HEK293 (cell line): ENCODE data around the gene ST6GAL1.
A peak's percentile ranks its signal among the peaks of the same experiment; 100 is the strongest.
"Not testable (repeated sequence)": the region's sequence is repeated elsewhere in the genome, so short reads cannot be mapped to it uniquely, and the experiment has no call there.

Experiments
- BCL11A ChIP-seq: fragments of 450-650 bp; formaldehyde crosslinking; IDR thresholded peaks from 2 replicates; pipeline ENCODE4 v1.5.1; 2016; ENCODE audit warnings: low read depth, missing biosample characterization, missing genetic modification characterization
- CTCF ChIP-seq: fragments of 450-650 bp; formaldehyde crosslinking; IDR thresholded peaks from 2 replicates; pipeline ENCODE4 v1.5.1; 2016; ENCODE audit warnings: missing biosample characterization, missing genetic modification characterization
- EGR2 ChIP-seq: fragments of 450-650 bp; formaldehyde crosslinking; IDR thresholded peaks from 2 replicates; pipeline ENCODE4 v1.5.1; 2016; ENCODE audit warnings: low read depth, missing biosample characterization, missing genetic modification characterization
- MYNN ChIP-seq: fragments of 450-650 bp; formaldehyde crosslinking; IDR thresholded peaks from 2 replicates; pipeline ENCODE4 v1.5.1; 2016; ENCODE audit warnings: missing biosample characterization, missing genetic modification characterization, borderline replicate concordance
- REST ChIP-seq: fragments of 450-650 bp; formaldehyde crosslinking; IDR thresholded peaks from 2 replicates; pipeline ENCODE4 v1.5.1; 2016; ENCODE audit warnings: missing biosample characterization, missing genetic modification characterization
- TCF7L2 ChIP-seq: IDR thresholded peaks from 2 replicates; pipeline ENCODE4 v1.6.1; 2011; ENCODE audit warnings: low read depth, mild to moderate bottlenecking, inconsistent platforms, low read length, moderate library complexity, borderline replicate concordance
- ZFP37 ChIP-seq: fragments of 450-650 bp; formaldehyde crosslinking; IDR thresholded peaks from 2 replicates; pipeline ENCODE4 v1.5.1; 2016; ENCODE audit warnings: missing biosample characterization, missing genetic modification characterization
- ZNF114 ChIP-seq: fragments of 450-650 bp; formaldehyde crosslinking; IDR thresholded peaks from 2 replicates; pipeline ENCODE4 v1.5.0; 2017; ENCODE audit warnings: missing biosample characterization, missing genetic modification characterization
- ZNF121 ChIP-seq: fragments of 450-650 bp; formaldehyde crosslinking; IDR thresholded peaks from 2 replicates; pipeline ENCODE4 v1.5.1; 2016; ENCODE audit warnings: missing biosample characterization, missing genetic modification characterization
- ZNF146 ChIP-seq: fragments of 450-650 bp; formaldehyde crosslinking; IDR thresholded peaks from 2 replicates; pipeline ENCODE4 v1.5.1; 2016; ENCODE audit warnings: missing biosample characterization, missing genetic modification characterization
- ZNF292 ChIP-seq: fragments of 450-650 bp; formaldehyde crosslinking; IDR thresholded peaks from 2 replicates; pipeline ENCODE4 v1.5.1; 2016; ENCODE audit warnings: low read depth, missing biosample characterization, missing genetic modification characterization, borderline replicate concordance
- ZNF571 ChIP-seq: fragments of 450-650 bp; formaldehyde crosslinking; IDR thresholded peaks from 2 replicates; pipeline ENCODE4 v1.5.0; 2017; ENCODE audit warnings: missing biosample characterization, missing genetic modification characterization
- ZSCAN23 ChIP-seq: fragments of 450-650 bp; formaldehyde crosslinking; IDR thresholded peaks from 2 replicates; pipeline ENCODE4 v1.5.1; 2016; ENCODE audit warnings: missing biosample characterization, missing genetic modification characterization
- TF ChIP-seq, protein P1 (sequence below): fragments of 450-650 bp; formaldehyde crosslinking; IDR thresholded peaks from 2 replicates; pipeline ENCODE4 v1.5.1; 2016; ENCODE audit warnings: missing biosample characterization, missing genetic modification characterization, low read depth

DNA sequence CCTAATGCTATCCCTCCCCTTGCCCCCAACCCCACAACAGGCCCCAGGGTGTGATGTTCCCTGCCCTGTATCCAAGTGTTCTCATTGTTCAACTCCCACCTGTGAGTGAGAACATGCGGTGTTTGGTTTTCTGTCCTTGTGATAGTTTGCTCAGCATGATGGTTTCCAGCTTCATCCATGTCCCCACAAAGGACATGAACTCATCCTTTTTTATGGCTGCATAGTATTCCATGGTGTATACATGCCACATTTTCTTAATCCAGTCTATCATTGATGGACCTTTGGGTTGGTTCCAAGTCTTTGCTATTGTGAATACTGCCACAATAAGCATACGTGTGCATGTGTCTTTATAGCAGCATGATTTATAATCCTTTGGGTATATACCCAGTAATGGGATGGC, 122.1 kb downstream of the ST6GAL1 start:
- not testable (repeated sequence) for TF ChIP-seq EGR2 (tag by site-specific recombination); REST (tag by site-specific recombination); CTCF (tag by site-specific recombination); BCL11A (tag by site-specific recombination); ZSCAN23 (tag by site-specific recombination); ZNF571 (tag by site-specific recombination); ZNF292 (tag by site-specific recombination); ZFP37 (tag by site-specific recombination); TCF7L2; MYNN (tag by site-specific recombination); ZNF114 (tag by site-specific recombination); ZNF121 (tag by site-specific recombination)
- TF ChIP-seq ZNF146 (tag by site-specific recombination) = peak; percentile 64; the same call in 1 of the 2 replicates
- TF ChIP-seq, protein P1, sequence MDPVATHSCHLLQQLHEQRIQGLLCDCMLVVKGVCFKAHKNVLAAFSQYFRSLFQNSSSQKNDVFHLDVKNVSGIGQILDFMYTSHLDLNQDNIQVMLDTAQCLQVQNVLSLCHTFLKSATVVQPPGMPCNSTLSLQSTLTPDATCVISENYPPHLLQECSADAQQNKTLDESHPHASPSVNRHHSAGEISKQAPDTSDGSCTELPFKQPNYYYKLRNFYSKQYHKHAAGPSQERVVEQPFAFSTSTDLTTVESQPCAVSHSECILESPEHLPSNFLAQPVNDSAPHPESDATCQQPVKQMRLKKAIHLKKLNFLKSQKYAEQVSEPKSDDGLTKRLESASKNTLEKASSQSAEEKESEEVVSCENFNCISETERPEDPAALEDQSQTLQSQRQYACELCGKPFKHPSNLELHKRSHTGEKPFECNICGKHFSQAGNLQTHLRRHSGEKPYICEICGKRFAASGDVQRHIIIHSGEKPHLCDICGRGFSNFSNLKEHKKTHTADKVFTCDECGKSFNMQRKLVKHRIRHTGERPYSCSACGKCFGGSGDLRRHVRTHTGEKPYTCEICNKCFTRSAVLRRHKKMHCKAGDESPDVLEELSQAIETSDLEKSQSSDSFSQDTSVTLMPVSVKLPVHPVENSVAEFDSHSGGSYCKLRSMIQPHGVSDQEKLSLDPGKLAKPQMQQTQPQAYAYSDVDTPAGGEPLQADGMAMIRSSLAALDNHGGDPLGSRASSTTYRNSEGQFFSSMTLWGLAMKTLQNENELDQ (tag by site-specific recombination) = not testable (repeated sequence)
